IPS DF 6.9 (cell line): Measurements from ENCODE around the gene PCDHGA11.
"Not testable (repeated sequence)": the region's sequence is repeated elsewhere in the genome, so short reads cannot be mapped to it uniquely, and the experiment has no call there.

Experiments
- DNase-seq: peaks from one replicate; pipeline ENCODE4 v3.0.0-alpha.2; 2013; ENCODE audit warnings: low read depth, low spot score
- H3K27ac ChIP-seq: one replicate; pipeline ENCODE4 v1.5.1; 2013; ENCODE audit warnings: low read length, control low read depth
- H3K27me3 ChIP-seq: 2 replicates; pipeline ENCODE4 v1.6.1; 2013; ENCODE audit warnings: mild to moderate bottlenecking, low read length; ENCODE audit not compliant: control insufficient read depth, insufficient read depth
- H3K36me3 ChIP-seq: 2 replicates; pipeline ENCODE4 v1.6.1; 2013; ENCODE audit warnings: low read length; ENCODE audit not compliant: control insufficient read depth, insufficient read depth
- H3K4me1 ChIP-seq: 2 replicates; pipeline ENCODE4 v1.6.1; 2013; ENCODE audit warnings: low read length; ENCODE audit not compliant: control insufficient read depth, insufficient read depth
- H3K4me3 ChIP-seq: 2 replicates; pipeline ENCODE4 v1.5.1; 2013; ENCODE audit warnings: mild to moderate bottlenecking, low read length
- H3K9me3 ChIP-seq: 2 replicates; pipeline ENCODE4 v1.6.1; 2013; ENCODE audit warnings: low read length, inconsistent platforms; ENCODE audit not compliant: control insufficient read depth, insufficient read depth
- WGBS: extraction: QIAGEN DNeasy Blood & Tissue Kit; methylation state at CpG from one replicate; pipeline ENCODE4 v1.1.7; 2013; ENCODE audit warnings: mixed read lengths, missing lambda C conversion rate; ENCODE audit not compliant: insufficient read length, insufficient coverage; 5-methylcytosine and 5-hydroxymethylcytosine counted together

PCDHGA11 gene

DNA sequence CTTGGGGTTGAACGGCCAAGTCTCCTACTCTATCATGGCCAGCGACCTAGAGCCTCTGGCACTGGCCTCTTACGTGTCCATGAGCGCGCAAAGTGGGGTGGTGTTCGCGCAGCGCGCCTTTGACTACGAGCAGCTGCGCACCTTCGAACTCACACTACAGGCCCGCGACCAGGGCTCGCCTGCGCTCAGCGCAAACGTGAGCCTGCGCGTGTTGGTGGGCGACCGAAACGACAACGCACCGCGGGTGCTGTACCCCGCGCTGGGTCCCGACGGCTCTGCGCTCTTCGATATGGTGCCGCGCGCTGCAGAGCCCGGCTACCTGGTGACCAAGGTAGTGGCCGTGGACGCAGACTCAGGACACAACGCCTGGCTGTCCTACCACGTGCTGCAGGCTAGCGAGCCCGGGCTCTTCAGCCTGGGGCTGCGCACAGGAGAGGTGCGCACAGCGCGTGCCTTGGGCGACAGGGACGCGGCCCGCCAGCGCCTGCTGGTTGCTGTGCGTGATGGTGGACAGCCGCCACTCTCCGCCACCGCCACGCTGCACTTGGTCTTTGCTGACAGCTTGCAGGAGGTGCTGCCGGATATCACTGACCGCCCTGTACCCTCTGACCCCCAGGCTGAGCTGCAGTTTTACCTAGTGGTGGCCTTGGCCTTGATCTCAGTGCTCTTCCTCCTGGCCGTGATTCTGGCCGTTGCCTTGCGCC lies 21.1 kb upstream of the PCDHGA11 start:
- no peak overlapping the region for H3K4me3 ChIP-seq
- no peaks in the 10 kb centered on the region; the same call in 1 of the 2 replicates for H3K9me3 ChIP-seq
- H3K36me3 ChIP-seq: no peaks in the 10 kb centered on the region
- no peak overlapping the region for H3K27ac ChIP-seq
- H3K27me3 ChIP-seq: no peaks in the 10 kb centered on the region
- H3K4me1 ChIP-seq: no peaks in the 10 kb centered on the region
- WGBS: no CpG with 5 or more reads among the region's 61 CpGs
- DNase-seq: no peak

GRCh38 chr5:141402553-141403243 lies 18.2 kb upstream of the PCDHGA11 start, which contains the start of gene PCDHGA9:
TSS of gene PCDHGA9 (plus strand) at chr5:141402778. CDS start at chr5:141402953, 175 bp downstream.
- no peaks in the 10 kb centered on the region; the same call in 1 of the 2 replicates for H3K9me3 ChIP-seq
- no peak within 1 kb of the TSS for H3K27ac ChIP-seq
- WGBS: no CpG with 5 or more reads among the region's 27 CpGs
- H3K27me3 ChIP-seq: no peaks in the 10 kb centered on the region
- H3K4me3 ChIP-seq: no peak within 1 kb of the TSS
- no peaks in the 10 kb centered on the region for H3K4me1 ChIP-seq
- no peaks in the 10 kb centered on the region for H3K36me3 ChIP-seq
- DNase-seq: no peak

DNA sequence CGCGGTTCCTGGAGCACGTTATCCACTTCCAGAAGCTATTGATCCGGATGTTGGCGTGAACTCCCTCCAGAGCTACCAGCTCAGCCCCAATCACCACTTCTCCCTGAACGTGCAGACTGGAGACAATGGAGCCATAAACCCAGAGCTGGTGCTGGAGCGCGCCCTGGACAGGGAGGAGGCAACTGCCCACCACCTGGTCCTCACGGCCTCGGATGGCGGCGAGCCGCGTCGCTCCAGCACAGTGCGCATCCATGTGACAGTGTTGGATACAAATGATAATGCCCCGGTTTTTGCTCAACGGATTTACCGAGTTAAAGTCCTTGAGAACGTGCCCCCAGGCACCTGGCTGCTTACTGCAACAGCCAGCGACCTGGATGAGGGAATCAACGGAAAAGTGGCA lies 17.5 kb upstream of the PCDHGA11 start:
- Histone ChIP-seq H3K4me1 (no peaks in the 10 kb centered on the region), H3K36me3 (no peaks in the 10 kb centered on the region), H3K27me3 (no peaks in the 10 kb centered on the region), H3K27ac (no peak overlapping the region), H3K9me3 (no peaks in the 10 kb centered on the region; the same call in 1 of the 2 replicates), H3K4me3 (no peak overlapping the region)
- WGBS: no CpG with 5 or more reads among the region's 22 CpGs
- no peak for DNase-seq

DNA sequence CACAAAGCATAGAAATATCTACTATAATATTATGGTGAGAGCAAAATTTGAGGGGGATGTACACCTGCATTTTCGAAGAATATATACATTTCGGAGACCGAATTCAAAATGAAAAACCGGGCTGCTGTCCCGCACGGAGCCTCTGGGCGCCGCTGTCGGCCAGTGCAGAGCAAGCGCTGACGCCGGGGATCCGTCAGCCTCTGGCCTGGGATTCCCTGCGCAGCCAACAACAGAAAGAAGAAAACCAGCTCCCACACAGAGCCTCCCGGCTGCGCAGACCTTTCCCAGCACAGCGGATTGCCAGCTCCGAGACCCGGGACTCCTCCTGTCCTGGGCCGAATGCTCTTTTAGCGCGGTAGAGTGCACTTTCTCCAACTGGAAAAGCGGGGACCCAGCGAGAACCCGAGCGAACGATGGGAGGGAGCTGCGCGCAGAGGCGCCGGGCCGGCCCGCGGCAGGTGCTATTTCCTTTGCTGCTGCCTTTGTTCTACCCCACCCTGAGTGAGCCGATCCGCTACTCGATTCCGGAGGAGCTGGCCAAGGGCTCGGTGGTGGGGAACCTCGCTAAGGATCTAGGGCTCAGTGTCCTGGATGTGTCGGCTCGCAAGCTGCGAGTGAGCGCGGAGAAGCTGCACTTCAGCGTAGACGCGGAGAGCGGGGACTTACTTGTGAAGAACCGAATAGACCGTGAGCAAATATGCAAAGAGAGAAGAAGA lies 12.9 kb upstream of the PCDHGA11 start, which contains the start of gene PCDHGB6:
TSS of gene PCDHGB6 (plus strand) at position 232 of the 716 bp plus-strand sequence. CDS start at position 414, 182 bp downstream.
- not testable (repeated sequence) for H3K36me3 ChIP-seq, DNase-seq, H3K27me3 ChIP-seq, H3K27ac ChIP-seq, H3K4me1 ChIP-seq, H3K9me3 ChIP-seq
- peak within 1 kb of the TSS; percentile 48; the same call in 1 of the 2 replicates for H3K4me3 ChIP-seq
- no CpG with 5 or more reads among the region's 51 CpGs for WGBS

DNA sequence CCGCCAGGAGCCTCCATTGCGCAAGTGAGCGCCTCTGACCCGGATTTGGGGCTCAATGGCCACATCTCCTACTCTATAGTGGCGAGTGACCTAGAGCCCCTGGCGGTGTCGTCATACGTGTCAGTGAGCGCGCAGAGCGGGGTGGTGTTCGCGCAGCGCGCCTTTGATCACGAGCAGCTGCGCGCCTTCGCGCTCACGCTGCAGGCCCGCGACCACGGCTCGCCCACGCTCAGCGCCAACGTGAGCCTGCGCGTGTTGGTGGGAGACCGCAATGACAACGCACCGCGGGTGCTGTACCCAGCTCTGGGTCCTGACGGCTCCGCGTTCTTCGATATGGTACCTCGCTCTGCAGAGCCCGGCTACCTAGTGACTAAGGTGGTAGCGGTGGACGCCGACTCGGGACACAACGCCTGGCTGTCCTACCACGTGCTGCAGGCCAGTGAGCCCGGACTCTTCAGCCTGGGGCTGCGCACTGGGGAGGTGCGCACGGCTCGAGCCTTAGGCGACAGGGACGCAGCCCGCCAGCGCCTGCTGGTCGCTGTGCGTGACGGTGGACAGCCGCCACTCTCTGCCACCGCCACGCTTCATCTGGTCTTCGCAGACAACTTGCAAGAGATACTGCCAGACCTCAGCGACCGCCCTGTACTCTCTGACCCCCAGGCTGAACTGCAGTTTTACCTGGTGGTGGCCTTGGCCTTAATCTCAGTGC lies 11.1 kb upstream of the PCDHGA11 start:
- Histone ChIP-seq H3K27ac (no peak overlapping the region), H3K9me3 (no peaks in the 10 kb centered on the region), H3K4me1 (no peaks in the 10 kb centered on the region), H3K27me3 (peaks cover 1% of the 10 kb centered on the region; the same call in 1 of the 2 replicates), H3K36me3 (peaks cover 3% of the 10 kb centered on the region; the same call in 1 of the 2 replicates), H3K4me3 (no peak overlapping the region)
- no peak for DNase-seq
- WGBS: no CpG with 5 or more reads among the region's 64 CpGs

DNA sequence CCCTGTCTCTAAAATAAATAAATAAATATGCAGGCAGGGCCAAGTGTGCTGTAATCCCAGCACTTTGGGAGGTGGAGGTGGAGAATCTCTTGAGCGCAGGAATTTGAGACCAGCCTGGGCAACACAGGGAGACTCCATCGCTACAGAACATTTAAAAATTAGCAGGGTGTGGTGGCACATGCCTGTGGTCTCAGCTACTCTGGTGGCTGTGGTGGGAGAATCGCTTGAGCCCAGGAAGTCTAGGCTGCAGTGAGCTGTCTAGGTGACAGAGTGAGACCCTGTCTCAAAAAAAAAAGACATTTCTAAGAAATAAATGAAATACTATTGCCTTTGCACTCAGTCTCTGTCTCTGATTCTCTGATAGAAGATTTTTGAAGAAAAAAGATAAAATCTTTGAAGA lies 9.3 kb upstream of the PCDHGA11 start:
- Histone ChIP-seq H3K9me3 (no peaks in the 10 kb centered on the region), H3K4me3 (no peak overlapping the region), H3K36me3 (peaks cover 3% of the 10 kb centered on the region; the same call in 1 of the 2 replicates), H3K27me3 (peaks cover 1% of the 10 kb centered on the region; the same call in 1 of the 2 replicates), H3K4me1 (no peaks in the 10 kb centered on the region), H3K27ac (no peak overlapping the region)
- no CpG with 5 or more reads among the region's 3 CpGs for WGBS
- no peak for DNase-seq

DNA sequence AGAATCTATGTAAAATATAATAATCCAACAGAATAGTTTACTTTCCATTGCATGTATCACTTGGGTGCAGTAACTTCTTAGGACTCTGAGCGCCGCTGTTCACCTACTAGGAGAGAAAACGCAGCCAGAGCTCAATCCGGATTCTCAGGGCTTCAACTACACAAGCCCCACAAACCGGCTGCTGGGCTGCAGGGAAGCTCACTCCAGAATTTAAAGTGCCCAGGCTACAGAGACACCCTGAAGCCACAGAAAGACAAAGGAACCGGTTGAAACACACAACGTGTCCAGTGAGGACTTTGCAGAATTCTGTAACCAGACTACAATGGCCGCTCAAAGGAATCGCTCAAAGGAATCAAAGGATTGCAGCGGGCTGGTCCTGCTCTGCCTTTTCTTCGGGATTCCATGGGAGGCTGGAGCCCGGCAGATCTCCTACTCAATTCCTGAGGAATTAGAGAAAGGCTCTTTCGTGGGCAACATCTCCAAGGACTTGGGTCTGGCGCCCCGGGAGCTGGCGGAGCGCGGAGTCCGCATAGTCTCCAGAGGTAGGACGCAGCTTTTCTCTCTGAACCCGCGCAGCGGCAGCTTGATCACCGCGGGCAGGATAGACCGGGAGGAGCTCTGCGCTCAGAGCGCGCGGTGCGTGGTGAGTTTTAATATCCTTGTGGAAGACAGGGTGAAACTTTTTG lies 7.9 kb upstream of the PCDHGA11 start, which contains the start of gene PCDHGA10:
TSS of gene PCDHGA10 (plus strand) at position 134 of the 686 bp plus-strand sequence. CDS start at position 323, 189 bp downstream.
- no peak for DNase-seq

DNA sequence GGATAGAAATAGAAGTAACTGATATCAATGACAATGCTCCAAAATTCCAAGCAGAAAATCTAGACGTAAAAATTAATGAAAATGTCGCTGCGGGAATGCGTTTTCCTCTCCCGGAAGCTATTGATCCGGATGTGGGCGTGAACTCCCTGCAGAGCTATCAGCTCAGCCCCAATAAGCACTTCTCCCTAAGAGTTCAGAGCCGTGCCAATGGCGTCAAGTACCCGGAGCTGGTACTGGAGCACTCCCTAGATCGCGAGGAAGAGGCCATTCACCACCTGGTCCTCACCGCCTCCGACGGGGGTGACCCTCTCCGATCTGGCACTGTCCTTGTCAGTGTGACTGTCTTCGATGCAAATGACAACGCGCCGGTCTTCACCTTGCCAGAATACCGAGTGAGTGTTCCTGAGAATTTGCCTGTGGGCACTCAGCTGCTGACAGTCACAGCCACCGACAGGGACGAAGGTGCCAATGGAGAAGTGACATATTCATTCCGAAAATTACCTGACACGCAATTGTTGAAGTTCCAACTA lies 7.2 kb upstream of the PCDHGA11 start:
- no peaks in the 10 kb centered on the region for H3K4me1 ChIP-seq
- H3K9me3 ChIP-seq: no peaks in the 10 kb centered on the region
- WGBS: no CpG with 5 or more reads among the region's 25 CpGs
- no peak overlapping the region for H3K27ac ChIP-seq
- DNase-seq: no peak
- peaks cover 1% of the 10 kb centered on the region; the same call in 1 of the 2 replicates for H3K27me3 ChIP-seq
- H3K4me3 ChIP-seq: peak overlapping the region; percentile 84
- H3K36me3 ChIP-seq: peaks cover 3% of the 10 kb centered on the region; the same call in 1 of the 2 replicates

More for the DNA sequence above, 7.9 kb upstream of the PCDHGA11 start, which contains the start of gene PCDHGA10:
- Histone ChIP-seq H3K4me3 (peak within 1 kb of the TSS; percentile 84), H3K27ac (no peak within 1 kb of the TSS), H3K4me1 (no peaks in the 10 kb centered on the region), H3K36me3 (peaks cover 3% of the 10 kb centered on the region; the same call in 1 of the 2 replicates), H3K9me3 (no peaks in the 10 kb centered on the region), H3K27me3 (peaks cover 1% of the 10 kb centered on the region; the same call in 1 of the 2 replicates)
- no CpG with 5 or more reads among the region's 31 CpGs for WGBS

DNA sequence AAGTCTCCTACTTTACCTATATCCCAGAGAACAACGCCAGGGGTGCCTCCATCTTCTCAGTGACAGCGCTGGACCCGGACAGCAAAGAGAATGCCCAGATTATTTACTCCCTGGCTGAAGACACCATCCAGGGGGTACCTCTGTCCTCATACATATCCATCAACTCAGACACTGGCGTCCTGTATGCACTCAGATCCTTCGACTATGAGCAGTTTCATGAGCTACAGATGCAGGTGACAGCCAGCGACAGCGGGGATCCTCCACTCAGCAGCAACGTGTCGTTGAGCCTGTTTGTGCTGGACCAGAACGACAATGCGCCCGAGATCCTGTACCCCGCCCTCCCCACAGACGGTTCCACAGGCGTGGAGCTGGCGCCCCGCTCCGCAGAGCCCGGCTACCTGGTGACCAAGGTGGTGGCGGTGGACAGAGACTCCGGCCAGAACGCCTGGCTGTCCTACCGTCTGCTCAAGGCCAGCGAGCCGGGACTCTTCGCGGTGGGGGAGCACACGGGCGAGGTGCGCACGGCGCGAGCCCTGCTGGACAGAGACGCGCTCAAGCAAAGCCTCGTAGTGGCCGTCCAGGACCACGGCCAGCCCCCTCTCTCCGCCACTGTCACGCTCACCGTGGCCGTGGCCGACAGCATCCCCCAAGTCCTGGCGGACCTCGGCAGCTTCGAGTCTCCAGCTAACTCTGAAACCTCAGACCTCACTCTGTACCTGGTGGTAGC lies 6.1 kb upstream of the PCDHGA11 start:
- not testable (repeated sequence) for H3K27me3 ChIP-seq

More for the DNA sequence above, 6.1 kb upstream of the PCDHGA11 start:
- DNase-seq, H3K27ac ChIP-seq, H3K4me1 ChIP-seq, H3K4me3 ChIP-seq, H3K36me3 ChIP-seq, H3K9me3 ChIP-seq: not testable (repeated sequence)
- WGBS: no CpG with 5 or more reads among the region's 46 CpGs
